ENCODE data around the gene CPNE7.

The CPNE7 gene

GRCh38 chr16:89575247-89576152, at the start of gene CPNE7:
CPNE7 (plus strand) TSS chr16:89575758; CDS start chr16:89575898, 140 bp downstream.
- no peak for DNase-seq

- no peak for DNase-seq
Observed at GRCh38 chr16:89529097-89529496, 46.5 kb upstream of the CPNE7 start.

- DNase-seq: no peak
Observed at GRCh38 chr16:89530401-89531381, 44.9 kb upstream of the CPNE7 start.

GRCh38 chr16:89531821-89532526, 43.6 kb upstream of the CPNE7 start:
- DNase-seq: no peak

GRCh38 chr16:89534252-89534756, 41.3 kb upstream of the CPNE7 start:
- DNase-seq: no peak

GRCh38 chr16:89536371-89536770, 39.2 kb upstream of the CPNE7 start:
- DNase-seq: no peak

GRCh38 chr16:89536886-89537548, 38.5 kb upstream of the CPNE7 start:
- DNase-seq: no peak

- DNase-seq: no peak
Observed at GRCh38 chr16:89537549-89537925, 38.0 kb upstream of the CPNE7 start.

GRCh38 chr16:89538286-89538685, 37.3 kb upstream of the CPNE7 start:
- DNase-seq: no peak

GRCh38 chr16:89540557-89540956, 35.0 kb upstream of the CPNE7 start:
- no peak for DNase-seq

- no peak for DNase-seq
Observed at GRCh38 chr16:89541792-89542191, 33.8 kb upstream of the CPNE7 start.

GRCh38 chr16:89544113-89544512, 31.4 kb upstream of the CPNE7 start:
- no peak for DNase-seq

- DNase-seq: no peak
Observed at GRCh38 chr16:89544713-89545043, 30.9 kb upstream of the CPNE7 start.

GRCh38 chr16:89545044-89545830, 30.3 kb upstream of the CPNE7 start:
- no peak for DNase-seq

GRCh38 chr16:89545831-89546574, 29.6 kb upstream of the CPNE7 start:
- DNase-seq: no peak

GRCh38 chr16:89546781-89547180, 28.8 kb upstream of the CPNE7 start:
- DNase-seq: no peak

- DNase-seq: no peak
Observed at GRCh38 chr16:89547291-89547690, 28.3 kb upstream of the CPNE7 start.

GRCh38 chr16:89547860-89548259, 27.7 kb upstream of the CPNE7 start:
- no peak for DNase-seq

GRCh38 chr16:89548344-89549006, 27.1 kb upstream of the CPNE7 start:
- DNase-seq: no peak
